T-helper 17 cell (primary cell): Measurements from ENCODE around the gene SGK1. TPM values are rescaled to one million over a fixed set of nuclear protein-coding genes. Genes with fewer than 3 reads are reported as not detected.
"Not testable (repeated sequence)": the region's sequence is repeated elsewhere in the genome, so short reads cannot be mapped to it uniquely, and the experiment has no call there.

ENCODE experiments used
- ATAC-seq: fragments of 150-1000 bp; cut with Tn5 transposase; 2 replicates; pipeline ENCODE4 v1.10.0; 2021; ENCODE audit warnings: mild to moderate bottlenecking, moderate library complexity
- DNase-seq, 3 donors: peaks; one replicate each; pipeline versions ENCODE4 v3.0.0 to v3.0.0-alpha.2; 2020 to 2021
- H3K9me3 ChIP-seq: one replicate; pipeline ENCODE4 v1.7.0; 2013; ENCODE audit warnings: low read length, mild to moderate bottlenecking; ENCODE audit not compliant: control insufficient read depth, poor library complexity, severe bottlenecking
- H3K27ac Mint-ChIP-seq: one replicate; pipeline ENCODE4 v1.8.0; 2022; ENCODE audit warnings: mild to moderate bottlenecking, moderate library complexity, mixed read lengths
- H3K27me3 Mint-ChIP-seq: one replicate; pipeline ENCODE4 v1.8.0; 2022; ENCODE audit warnings: mixed read lengths
- H3K36me3 Mint-ChIP-seq: one replicate; pipeline ENCODE4 v1.8.0; 2022; ENCODE audit warnings: low read depth, mixed read lengths
- H3K4me1 Mint-ChIP-seq: one replicate; pipeline ENCODE4 v1.8.0; 2022; ENCODE audit warnings: mild to moderate bottlenecking, mixed read lengths
- H3K4me3 Mint-ChIP-seq: one replicate; pipeline ENCODE4 v1.8.0; 2022; ENCODE audit warnings: mild to moderate bottlenecking, moderate library complexity, mixed read lengths
- total RNA-seq, 4 donors: library from RNA in 2 of 4; stranded (reverse) in 2 of 4; gene quantifications; one replicate each; pipeline ENCODE4 v1.2.3 and lab custom pipeline; 2022 to 2026

Gene SGK1
- total RNA-seq, 2 donors from 2014 or later, result 103 to 132 TPM

DNA sequence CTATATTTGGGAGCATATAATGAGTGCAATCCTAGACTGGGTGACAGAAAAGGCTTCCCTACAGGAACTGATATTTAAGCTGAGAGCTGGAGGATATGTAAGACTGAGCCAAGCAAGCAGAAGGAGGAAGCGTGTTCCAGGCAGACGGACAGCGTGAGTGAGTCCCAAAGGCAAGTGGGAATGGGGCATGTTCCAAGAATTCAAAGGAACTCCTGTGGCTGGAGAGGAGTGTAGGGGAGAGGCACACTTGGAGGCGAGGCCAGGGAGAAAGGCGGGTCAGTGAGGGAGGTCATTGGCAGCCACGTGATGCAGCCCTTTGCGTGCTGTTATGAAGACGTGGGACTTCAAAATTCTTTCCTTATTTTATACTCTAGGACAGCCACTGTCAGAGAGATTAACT, 27.9 kb upstream of the SGK1 start:
- Mint-ChIP-seq H3K36me3 (no peaks in the 10 kb centered on the region), H3K27me3 (no peaks in the 10 kb centered on the region), H3K4me1 (peaks cover 6% of the 10 kb centered on the region), H3K27ac (no peak overlapping the region), H3K4me3 (no peak overlapping the region)
- no peaks in the 10 kb centered on the region for H3K9me3 ChIP-seq
- ATAC-seq (no peak), DNase-seq (no peak)

DNA sequence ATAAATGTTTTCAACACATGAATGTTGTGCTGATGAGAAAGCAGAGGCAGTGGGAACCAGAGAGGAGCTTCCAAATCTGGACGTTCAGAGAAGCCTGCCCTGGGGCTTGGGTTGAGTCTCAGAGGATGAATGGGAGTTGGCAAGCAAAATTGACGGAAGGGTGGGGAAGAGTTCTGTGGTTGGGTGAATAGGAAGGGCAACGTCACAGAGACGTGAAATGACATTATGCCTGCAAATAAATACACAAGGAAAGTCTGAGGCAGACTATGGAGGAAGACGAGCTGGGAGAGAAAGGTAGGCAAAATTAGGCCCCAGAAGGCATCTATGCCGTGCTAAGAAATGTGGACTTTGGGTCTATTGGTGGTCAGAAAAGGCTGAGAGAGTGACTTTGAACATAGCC, 25.2 kb upstream of the SGK1 start:
- Mint-ChIP-seq H3K36me3 (no peaks in the 10 kb centered on the region), H3K4me1 (peaks cover 6% of the 10 kb centered on the region), H3K27ac (no peak overlapping the region), H3K4me3 (no peak overlapping the region), H3K27me3 (no peaks in the 10 kb centered on the region)
- no peaks in the 10 kb centered on the region for H3K9me3 ChIP-seq
- ATAC-seq, result no peak
- no peak for DNase-seq

DNA sequence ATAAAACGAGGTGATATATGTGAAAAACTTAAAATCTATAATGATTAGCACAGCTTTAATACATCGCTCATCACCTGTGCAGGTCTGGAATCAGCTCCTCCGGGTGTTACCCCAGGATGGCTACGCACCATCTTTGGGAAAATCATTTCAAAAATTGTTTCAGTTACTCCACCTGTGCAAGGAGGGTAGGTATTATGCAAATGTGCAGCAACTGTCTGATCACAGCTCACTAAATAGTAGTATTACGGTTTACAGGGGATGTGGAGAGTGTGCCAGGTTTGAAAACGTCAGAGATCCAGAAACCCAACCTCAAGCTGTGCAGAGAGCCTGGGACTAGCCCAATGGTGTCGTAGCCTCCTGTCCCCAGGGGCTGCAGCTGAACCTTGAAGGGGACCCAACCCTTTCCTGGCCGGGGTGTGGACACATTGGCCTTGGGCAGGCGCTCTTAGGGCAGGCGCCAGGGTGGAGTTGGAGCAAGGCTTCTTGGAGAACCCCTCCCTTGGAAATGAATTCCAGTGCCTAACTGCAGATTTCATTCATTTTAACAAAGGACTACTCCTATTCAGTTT, 24.2 kb upstream of the SGK1 start:
- DNase-seq (no peak), ATAC-seq (no peak)
- H3K27ac Mint-ChIP-seq, result no peak overlapping the region
- H3K4me1 Mint-ChIP-seq, result peaks cover 9% of the 10 kb centered on the region
- no peaks in the 10 kb centered on the region for H3K27me3 Mint-ChIP-seq
- no peaks in the 10 kb centered on the region for H3K9me3 ChIP-seq
- H3K4me3 Mint-ChIP-seq, result no peak overlapping the region
- no peaks in the 10 kb centered on the region for H3K36me3 Mint-ChIP-seq

DNA sequence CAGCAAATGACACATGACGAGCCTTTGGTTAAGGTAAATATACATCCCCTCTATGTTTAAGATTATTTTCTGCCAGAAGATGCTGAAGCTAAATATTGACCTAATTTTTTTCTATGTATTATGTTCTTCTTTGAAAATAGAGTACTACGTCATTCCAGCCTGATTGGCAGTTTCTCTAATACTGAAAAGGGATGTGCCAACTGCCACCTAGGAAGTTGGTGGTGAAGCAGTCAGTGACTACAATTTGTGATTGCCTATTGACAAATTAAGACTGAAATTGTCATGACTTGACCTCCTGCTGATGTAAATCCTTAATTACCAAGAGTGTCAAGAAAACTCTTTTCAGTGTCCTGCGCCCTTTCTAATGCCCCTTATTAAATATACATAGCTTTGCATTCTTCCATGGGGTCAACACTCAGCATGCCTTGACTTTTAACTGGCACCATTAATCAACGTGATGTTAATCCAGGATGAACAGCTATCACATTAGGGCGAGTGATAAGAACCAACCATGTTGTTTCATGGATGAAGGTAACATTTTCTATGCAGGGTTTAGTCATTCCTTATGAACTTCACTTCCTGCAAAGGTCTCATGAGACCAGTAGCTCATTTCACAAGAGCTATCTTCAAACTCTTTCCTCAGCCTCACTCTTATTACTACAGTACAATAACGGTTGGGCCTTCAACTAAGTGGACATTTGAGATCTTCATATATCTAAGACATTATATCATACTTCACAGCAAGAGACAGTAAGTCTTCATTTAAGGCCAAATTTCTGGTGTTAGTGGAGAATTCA, 22.5 kb upstream of the SGK1 start:
- ATAC-seq, result no peak
- H3K9me3 ChIP-seq, result no peaks in the 10 kb centered on the region
- no peaks in the 10 kb centered on the region for H3K27me3 Mint-ChIP-seq
- H3K27ac Mint-ChIP-seq, result no peak overlapping the region
- DNase-seq, result no peak
- no peaks in the 10 kb centered on the region for H3K36me3 Mint-ChIP-seq
- H3K4me1 Mint-ChIP-seq, result peaks cover 5% of the 10 kb centered on the region
- H3K4me3 Mint-ChIP-seq, result no peak overlapping the region

DNA sequence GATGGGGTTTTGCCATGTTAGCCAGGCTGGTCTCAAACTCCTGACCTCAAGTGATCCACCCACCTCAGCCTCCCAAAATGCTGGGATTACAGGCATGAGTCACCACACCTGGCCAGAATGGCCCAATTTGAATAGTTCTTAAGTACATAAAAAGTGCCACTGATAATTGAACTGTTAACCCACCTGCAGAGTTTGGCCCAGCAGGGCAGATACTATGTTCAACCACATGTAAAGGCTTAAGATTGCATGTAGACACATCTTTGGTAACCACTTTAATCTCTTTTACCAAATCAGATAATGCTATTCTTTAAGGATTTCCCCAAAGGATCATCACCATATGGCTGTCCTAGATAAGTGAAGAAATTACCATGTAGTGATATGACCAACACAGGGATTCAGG, 21.3 kb upstream of the SGK1 start:
- Mint-ChIP-seq H3K27ac (no peak overlapping the region), H3K27me3 (no peaks in the 10 kb centered on the region), H3K4me3 (no peak overlapping the region), H3K4me1 (peaks cover 5% of the 10 kb centered on the region), H3K36me3 (no peaks in the 10 kb centered on the region)
- no peaks in the 10 kb centered on the region for H3K9me3 ChIP-seq
- DNase-seq (no peak), ATAC-seq (no peak)

DNA sequence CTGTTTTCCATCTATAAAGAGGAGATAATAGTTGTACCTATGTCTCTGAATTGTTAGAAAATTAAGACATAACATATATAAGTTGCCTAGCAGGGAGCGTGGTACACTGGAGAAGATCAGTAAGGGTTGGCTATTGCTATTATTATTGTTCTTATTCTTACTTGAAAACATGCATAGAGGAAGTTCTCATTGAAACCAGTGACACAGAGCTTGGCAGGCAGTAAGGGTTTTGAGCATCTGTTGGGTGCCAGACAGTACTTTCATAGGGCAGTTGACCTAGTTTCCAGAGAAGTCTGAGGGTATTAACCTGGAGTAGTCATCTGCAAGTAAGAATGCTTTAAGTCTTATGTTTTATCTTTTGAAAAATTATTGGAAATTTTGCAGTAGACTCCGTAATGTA, 13.3 kb upstream of the SGK1 start:
- Mint-ChIP-seq H3K4me3 (no peak overlapping the region), H3K27me3 (no peaks in the 10 kb centered on the region), H3K36me3 (no peaks in the 10 kb centered on the region), H3K4me1 (peaks cover 3% of the 10 kb centered on the region), H3K27ac (no peak overlapping the region)
- DNase-seq (no peak), ATAC-seq (no peak)
- no peaks in the 10 kb centered on the region for H3K9me3 ChIP-seq

DNA sequence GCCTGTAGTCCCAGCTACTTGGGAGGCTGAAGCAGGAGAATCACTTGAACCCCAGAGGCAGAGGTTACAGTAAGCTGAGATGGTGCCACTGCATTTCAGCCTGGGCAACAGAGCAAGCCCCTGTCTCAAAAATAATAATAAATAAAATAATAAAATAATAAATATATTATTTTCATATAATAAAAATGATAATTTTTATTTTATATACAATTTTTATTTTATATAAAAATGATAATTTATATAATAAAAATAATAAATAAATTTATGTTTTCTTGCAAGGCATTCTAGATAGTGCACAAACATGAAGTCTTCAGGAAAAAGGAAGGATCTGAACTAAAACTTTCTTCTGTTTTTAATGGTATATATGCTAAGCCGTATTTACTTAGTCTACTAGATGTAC, 12.6 kb upstream of the SGK1 start:
- peaks cover 3% of the 10 kb centered on the region for H3K4me1 Mint-ChIP-seq
- no peaks in the 10 kb centered on the region for H3K9me3 ChIP-seq
- no peak overlapping the region for H3K4me3 Mint-ChIP-seq
- DNase-seq, result no peak
- no peaks in the 10 kb centered on the region for H3K36me3 Mint-ChIP-seq
- no peak overlapping the region for H3K27ac Mint-ChIP-seq
- H3K27me3 Mint-ChIP-seq, result no peaks in the 10 kb centered on the region
- no peak for ATAC-seq

DNA sequence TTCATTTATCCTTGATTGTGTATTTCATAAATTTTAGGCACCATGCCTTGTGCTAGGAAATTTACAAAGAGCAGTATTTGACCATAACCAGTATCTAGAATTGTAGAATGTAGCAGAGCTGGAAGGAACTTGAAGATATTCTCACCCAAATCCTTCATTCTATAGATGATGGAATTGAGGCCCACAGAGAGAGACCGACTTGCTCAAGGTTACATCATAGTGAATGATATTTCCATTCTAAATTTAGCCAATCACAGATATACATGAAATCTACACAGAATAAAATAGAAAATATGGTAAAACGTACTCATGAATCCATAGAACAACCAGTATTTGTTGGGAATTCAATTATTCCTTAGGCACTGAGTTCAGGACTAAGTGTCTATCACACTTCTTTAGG, 10.9 kb upstream of the SGK1 start:
- Mint-ChIP-seq H3K36me3 (no peaks in the 10 kb centered on the region), H3K4me1 (peaks cover 3% of the 10 kb centered on the region), H3K4me3 (no peak overlapping the region), H3K27ac (no peak overlapping the region), H3K27me3 (no peaks in the 10 kb centered on the region)
- DNase-seq (no peak), ATAC-seq (no peak)
- H3K9me3 ChIP-seq, result no peaks in the 10 kb centered on the region

DNA sequence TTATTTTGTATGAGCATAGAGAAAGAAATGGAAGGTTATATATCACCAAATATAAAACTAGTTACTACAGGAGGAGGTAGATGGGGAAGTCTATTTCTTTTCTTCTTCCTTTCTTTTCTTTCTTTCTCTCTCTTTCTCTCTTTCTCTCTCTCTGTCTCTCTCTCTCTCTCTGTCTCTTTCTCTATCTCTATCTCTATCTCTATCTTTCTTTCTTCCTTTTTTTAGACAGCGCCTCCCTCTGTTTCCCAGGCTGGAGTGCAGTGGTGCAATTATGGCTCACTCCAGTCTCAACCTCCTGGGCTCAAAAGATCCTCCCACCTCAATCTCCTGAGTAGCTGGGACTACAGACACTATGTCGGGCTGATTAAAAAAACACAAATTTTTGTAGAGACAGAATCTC, 10.2 kb upstream of the SGK1 start:
- Mint-ChIP-seq H3K27me3 (no peaks in the 10 kb centered on the region), H3K4me1 (peaks cover 3% of the 10 kb centered on the region), H3K36me3 (no peaks in the 10 kb centered on the region), H3K4me3 (no peak overlapping the region), H3K27ac (no peak overlapping the region)
- no peak for DNase-seq
- no peak for ATAC-seq
- H3K9me3 ChIP-seq, result no peaks in the 10 kb centered on the region

DNA sequence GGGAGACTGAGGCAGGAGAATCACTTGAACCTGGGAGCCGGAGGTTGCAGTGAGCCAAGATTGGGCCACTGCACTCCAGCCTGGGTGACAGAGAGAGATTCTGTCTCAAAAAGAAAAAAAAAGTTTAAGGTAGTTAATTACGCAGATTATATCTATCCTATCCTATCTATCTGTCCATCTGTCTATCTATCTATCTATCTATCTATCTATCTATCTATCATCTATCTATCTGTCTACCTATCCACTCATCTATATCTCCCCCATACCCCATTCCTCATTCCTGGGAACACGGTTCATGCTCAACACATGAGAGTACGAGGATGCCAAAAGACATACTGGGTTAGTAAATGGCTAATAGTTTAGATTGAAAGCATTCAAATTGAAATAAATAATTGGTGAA, 8.3 kb upstream of the SGK1 start:
- not testable (repeated sequence) for H3K4me3 Mint-ChIP-seq, H3K4me1 Mint-ChIP-seq, DNase-seq, H3K27me3 Mint-ChIP-seq, H3K36me3 Mint-ChIP-seq, H3K27ac Mint-ChIP-seq, ATAC-seq, H3K9me3 ChIP-seq

DNA sequence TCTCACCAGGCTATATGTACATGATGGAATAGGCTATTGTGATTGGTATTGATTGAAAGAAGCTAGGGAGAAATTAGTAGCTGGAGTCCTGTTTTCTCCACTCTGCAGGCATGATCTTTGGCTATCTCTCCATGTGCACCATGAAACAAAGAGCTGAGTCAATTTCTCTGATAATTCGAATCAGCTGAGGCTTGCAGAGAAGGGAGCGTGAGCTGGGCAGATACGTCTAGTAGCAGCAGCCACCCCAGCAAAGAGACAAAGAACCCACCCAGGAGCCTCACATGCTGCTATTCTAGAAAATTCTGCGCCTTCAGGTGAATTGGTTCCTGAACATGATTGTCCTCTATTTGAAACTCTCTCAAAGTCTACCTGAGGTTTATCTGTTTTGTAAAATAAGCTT, 6.9 kb upstream of the SGK1 start:
- no peaks in the 10 kb centered on the region for H3K4me1 Mint-ChIP-seq
- DNase-seq (no peak), ATAC-seq (no peak)
- H3K27ac Mint-ChIP-seq, result no peak overlapping the region
- H3K4me3 Mint-ChIP-seq, result no peak overlapping the region
- H3K27me3 Mint-ChIP-seq, result no peaks in the 10 kb centered on the region
- H3K36me3 Mint-ChIP-seq, result no peaks in the 10 kb centered on the region
- H3K9me3 ChIP-seq, result no peaks in the 10 kb centered on the region

DNA sequence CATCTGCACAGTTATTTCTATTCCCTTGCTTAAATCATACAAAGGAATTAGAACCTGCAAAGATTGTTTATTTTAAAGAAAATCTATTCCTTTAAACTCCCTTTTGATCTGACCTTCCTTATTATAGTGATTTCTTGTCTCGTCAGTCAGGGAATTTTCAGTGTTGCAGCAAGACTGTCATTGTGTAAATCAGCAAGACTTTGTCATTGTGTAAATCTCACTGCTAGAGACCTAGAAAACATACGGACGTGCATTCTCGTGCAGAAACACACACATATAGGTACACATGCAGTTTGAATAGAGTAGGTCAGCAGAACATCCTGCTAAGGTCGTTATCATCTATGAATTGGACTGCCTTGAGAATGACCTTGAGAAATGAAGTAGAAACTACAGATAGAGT, 6.2 kb upstream of the SGK1 start:
- no peaks in the 10 kb centered on the region for H3K9me3 ChIP-seq
- DNase-seq, result no peak
- H3K4me3 Mint-ChIP-seq, result no peak overlapping the region
- no peaks in the 10 kb centered on the region for H3K36me3 Mint-ChIP-seq
- H3K27ac Mint-ChIP-seq, result no peak overlapping the region
- H3K4me1 Mint-ChIP-seq, result no peaks in the 10 kb centered on the region
- ATAC-seq, result no peak
- H3K27me3 Mint-ChIP-seq, result no peaks in the 10 kb centered on the region

DNA sequence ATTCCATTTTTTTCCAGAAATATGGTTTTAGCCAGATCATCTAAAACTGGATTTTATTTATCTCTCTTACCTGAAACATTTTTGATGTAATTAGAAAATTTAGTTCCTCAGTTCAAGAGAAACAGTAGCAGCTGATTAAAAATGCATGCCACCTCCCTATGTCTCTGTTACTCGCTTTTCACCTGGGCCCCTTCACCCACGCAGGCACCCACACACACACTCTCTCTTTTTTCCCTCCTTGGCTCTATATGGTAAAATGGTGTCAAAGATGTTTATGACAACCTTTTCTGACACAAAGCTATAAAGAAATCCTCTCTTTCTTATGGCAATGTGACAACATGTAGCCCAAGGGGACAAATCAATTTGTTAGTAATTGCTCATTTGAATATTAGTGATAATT, 5.8 kb upstream of the SGK1 start:
- Mint-ChIP-seq H3K4me3 (no peak overlapping the region), H3K27ac (no peak overlapping the region), H3K27me3 (peaks cover 3% of the 10 kb centered on the region), H3K36me3 (no peaks in the 10 kb centered on the region), H3K4me1 (no peaks in the 10 kb centered on the region)
- ATAC-seq (no peak), DNase-seq (no peak)
- H3K9me3 ChIP-seq, result no peaks in the 10 kb centered on the region

DNA sequence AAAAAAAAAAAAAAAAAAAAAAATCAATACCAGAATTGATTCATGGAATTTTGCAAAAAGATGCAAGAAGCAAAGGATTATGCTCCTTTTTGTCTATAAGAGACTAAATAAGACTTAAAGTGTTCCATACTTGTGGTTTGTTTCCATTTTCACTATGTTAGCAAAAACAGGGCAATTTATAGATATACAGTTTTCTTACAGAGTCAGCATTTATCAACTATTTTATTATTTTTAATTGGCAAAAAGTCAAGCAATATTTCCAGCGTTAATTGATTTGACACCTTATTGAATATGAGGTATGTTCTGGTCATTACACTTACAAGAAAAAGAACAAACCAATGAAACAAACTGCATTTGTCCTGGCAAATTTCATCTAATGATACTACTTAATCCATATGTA, 5.4 kb upstream of the SGK1 start:
- Mint-ChIP-seq H3K4me1 (no peaks in the 10 kb centered on the region), H3K27me3 (peaks cover 7% of the 10 kb centered on the region), H3K27ac (no peak overlapping the region), H3K4me3 (no peak overlapping the region), H3K36me3 (no peaks in the 10 kb centered on the region)
- DNase-seq (no peak), ATAC-seq (no peak)
- no peaks in the 10 kb centered on the region for H3K9me3 ChIP-seq
